Osteocyte (in vitro differentiated cells): ENCODE measurements around the gene TPCN2. TPM values are rescaled to one million over a fixed set of nuclear protein-coding genes. Genes with fewer than 3 reads are reported as not detected.

ENCODE experiments used
- DNase-seq: peaks from one replicate; pipeline ENCODE4 v3.0.0; 2021; ENCODE audit warnings: mixed read lengths; ENCODE audit not compliant: unreplicated experiment; ENCODE audit errors: extremely low spot score
- H3K27ac Mint-ChIP-seq: one replicate; pipeline ENCODE4 v1.8.0; 2021; ENCODE audit warnings: mild to moderate bottlenecking, mixed read lengths; ENCODE audit not compliant: unreplicated experiment
- H3K27me3 Mint-ChIP-seq: one replicate; pipeline ENCODE4 v1.8.0; 2021; ENCODE audit warnings: mixed read lengths; ENCODE audit not compliant: unreplicated experiment
- H3K36me3 Mint-ChIP-seq: one replicate; pipeline ENCODE4 v1.8.0; 2021; ENCODE audit warnings: mixed read lengths; ENCODE audit not compliant: unreplicated experiment
- H3K4me1 Mint-ChIP-seq: one replicate; pipeline ENCODE4 v1.8.0; 2021; ENCODE audit warnings: mixed read lengths; ENCODE audit not compliant: unreplicated experiment
- H3K4me3 Mint-ChIP-seq: one replicate; pipeline ENCODE4 v1.8.0; 2021; ENCODE audit warnings: mild to moderate bottlenecking, moderate library complexity, mixed read lengths; ENCODE audit not compliant: unreplicated experiment
- H3K9me3 Mint-ChIP-seq: one replicate; pipeline ENCODE4 v1.8.0; 2021; ENCODE audit warnings: mixed read lengths; ENCODE audit not compliant: unreplicated experiment
- total RNA-seq: library from RNA; stranded (reverse); gene quantifications from 2 replicates; pipeline ENCODE4 v1.2.1, GENCODE V29; 2021
- TF ChIP-seq, protein P1 (sequence below): fragments of 200-600 bp; sonication (generic); IDR thresholded peaks from 2 replicates; pipeline ENCODE4 v1.5.0; 2021; ENCODE audit warnings: antibody characterized with exemption, mild to moderate bottlenecking, moderate library complexity

The TPCN2 gene
- total RNA-seq, 1 donor from 2014 or later, result 22.4 TPM

DNA sequence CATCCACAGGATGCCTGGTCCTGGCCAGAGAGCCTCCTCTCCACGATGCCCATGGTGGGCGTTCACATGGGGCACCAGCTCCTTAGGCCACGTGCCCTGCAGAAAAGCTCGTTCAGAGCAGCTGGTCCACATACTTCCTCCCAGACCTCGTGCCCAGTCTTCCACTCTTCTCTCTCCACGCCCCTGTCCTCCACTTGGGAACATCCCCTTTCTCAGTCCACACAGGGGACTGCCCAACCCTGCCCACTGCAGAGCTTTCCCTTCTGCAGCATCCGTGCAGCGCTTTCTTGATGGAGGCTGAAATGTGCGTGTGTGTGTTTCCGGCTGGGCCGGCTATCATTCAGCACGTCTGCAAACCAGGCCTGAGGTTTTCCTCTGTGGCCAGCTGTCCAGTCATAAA lies 11.3 kb downstream of the TPCN2 start:
- no peak for DNase-seq
- Mint-ChIP-seq H3K27me3 (no peaks in the 10 kb centered on the region), H3K27ac (no peak overlapping the region), H3K9me3 (no peaks in the 10 kb centered on the region), H3K4me3 (no peak overlapping the region), H3K36me3 (peaks cover 6% of the 10 kb centered on the region), H3K4me1 (no peaks in the 10 kb centered on the region)
- TF ChIP-seq, protein P1, sequence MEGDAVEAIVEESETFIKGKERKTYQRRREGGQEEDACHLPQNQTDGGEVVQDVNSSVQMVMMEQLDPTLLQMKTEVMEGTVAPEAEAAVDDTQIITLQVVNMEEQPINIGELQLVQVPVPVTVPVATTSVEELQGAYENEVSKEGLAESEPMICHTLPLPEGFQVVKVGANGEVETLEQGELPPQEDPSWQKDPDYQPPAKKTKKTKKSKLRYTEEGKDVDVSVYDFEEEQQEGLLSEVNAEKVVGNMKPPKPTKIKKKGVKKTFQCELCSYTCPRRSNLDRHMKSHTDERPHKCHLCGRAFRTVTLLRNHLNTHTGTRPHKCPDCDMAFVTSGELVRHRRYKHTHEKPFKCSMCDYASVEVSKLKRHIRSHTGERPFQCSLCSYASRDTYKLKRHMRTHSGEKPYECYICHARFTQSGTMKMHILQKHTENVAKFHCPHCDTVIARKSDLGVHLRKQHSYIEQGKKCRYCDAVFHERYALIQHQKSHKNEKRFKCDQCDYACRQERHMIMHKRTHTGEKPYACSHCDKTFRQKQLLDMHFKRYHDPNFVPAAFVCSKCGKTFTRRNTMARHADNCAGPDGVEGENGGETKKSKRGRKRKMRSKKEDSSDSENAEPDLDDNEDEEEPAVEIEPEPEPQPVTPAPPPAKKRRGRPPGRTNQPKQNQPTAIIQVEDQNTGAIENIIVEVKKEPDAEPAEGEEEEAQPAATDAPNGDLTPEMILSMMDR, result no peak

DNA sequence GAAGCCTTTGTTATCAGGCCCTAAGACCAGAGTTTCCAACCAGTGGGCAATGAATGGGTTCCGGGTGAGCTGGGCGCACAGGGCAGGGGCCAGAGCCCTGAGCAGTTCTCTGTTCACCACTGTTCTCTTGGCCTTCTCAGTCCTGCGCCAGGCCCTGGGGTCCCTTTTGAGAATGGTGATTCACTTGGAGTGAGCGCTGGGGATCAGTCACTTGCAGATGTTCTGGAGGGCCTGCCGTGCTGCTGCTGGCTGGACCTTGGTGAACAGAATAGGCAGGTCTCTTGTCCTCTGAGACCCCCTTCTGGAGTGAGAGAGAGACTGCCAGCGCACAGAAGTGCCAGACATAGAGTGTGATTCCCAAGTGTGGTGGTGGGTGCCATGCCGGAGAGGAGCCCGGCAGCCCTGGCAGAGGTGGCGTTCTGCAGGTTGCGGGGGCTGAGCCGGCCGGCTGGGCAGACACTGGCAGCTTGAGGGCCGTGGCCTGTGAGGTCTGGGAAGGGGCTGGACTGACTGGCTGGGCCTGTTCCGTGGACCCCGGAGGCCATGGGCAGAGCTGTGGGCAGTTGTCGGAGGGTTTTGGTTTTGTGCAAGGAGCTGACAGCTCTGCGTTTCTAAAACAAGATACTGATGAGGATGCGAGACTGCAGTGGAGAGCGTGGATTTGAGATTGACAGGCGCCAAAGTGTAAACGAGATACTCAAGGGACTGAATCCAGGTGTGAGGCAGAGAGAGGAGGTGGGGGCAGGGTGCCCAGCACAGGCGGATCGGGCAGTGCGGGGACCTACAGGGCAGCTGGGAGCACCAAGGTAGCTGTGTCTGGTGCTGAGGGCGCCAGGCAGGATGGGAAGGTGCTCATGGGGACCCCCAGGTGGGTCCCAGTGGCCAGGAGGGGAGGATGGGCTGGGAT lies 12.3 kb downstream of the TPCN2 start:
- Mint-ChIP-seq H3K4me1 (peaks cover 5% of the 10 kb centered on the region), H3K27ac (no peak overlapping the region), H3K4me3 (no peak overlapping the region), H3K27me3 (no peaks in the 10 kb centered on the region), H3K36me3 (peaks cover 6% of the 10 kb centered on the region), H3K9me3 (no peaks in the 10 kb centered on the region)
- TF ChIP-seq, protein P1, result no peak
- DNase-seq, result no peak

DNA sequence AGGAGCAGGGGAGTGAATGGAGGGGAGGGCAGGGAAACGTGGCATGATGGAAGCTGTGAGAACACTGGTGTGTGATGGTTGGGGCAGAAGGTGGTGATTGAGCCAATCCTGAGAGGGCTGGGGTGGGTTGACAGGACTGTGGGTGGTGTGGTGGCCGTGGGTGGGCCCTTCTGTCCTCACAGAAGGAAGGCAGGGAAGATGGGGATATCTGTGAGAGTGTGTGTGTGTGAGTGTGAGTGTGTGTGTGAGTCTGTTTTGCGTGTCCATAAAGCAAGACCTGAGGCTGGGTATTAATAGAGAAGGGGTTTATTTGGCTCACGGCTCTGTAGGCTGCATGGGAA lies 13.0 kb downstream of the TPCN2 start:
- no peak for DNase-seq
- H3K36me3 Mint-ChIP-seq, result peaks cover 6% of the 10 kb centered on the region
- peaks cover 7% of the 10 kb centered on the region for H3K4me1 Mint-ChIP-seq
- TF ChIP-seq, protein P1, result no peak
- no peaks in the 10 kb centered on the region for H3K27me3 Mint-ChIP-seq
- no peak overlapping the region for H3K27ac Mint-ChIP-seq
- H3K9me3 Mint-ChIP-seq, result no peaks in the 10 kb centered on the region
- no peak overlapping the region for H3K4me3 Mint-ChIP-seq

DNA sequence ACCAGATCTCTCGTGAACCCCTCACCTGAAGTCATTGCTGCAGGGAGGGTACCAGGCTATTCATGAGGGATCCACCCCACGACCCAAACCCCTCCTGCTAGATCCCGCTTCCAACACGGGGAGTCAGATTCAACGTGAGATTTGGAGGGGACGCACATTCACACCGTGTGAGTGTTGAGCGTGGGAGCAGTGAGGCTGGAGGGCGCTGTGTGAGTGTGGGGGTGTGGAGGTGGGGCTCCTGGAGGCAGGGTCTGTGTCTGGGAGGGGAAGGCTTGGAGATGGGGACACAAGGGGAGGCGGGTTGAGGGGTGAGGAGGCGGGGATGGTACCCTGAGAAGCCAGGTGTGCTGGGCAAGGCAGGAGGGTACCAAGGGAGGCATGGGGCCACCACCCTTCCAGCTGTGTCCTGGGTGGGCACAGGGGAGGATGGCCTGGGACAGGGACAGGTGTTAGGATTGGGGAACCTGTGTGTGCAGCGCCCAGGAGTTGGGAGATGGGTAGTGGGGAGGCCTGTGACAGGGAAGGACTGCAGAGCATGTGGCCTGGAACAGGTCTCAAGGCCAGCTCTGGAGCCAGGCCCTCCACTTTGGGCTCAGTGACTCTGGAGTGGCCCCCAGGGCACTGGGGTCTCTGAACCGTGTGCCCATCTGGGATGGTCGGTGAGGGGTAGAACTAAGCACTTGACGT lies 13.6 kb downstream of the TPCN2 start:
- Mint-ChIP-seq H3K9me3 (no peaks in the 10 kb centered on the region), H3K36me3 (peaks cover 6% of the 10 kb centered on the region), H3K4me3 (no peak overlapping the region), H3K27me3 (no peaks in the 10 kb centered on the region), H3K27ac (no peak overlapping the region), H3K4me1 (peaks cover 7% of the 10 kb centered on the region)
- no peak for DNase-seq
- TF ChIP-seq, protein P1, result no peak
